Epidermal melanocyte (primary cell): ENCODE measurements around the gene LIME1.

Experiments
- DNase-seq: peaks from one replicate; pipeline ENCODE4 v3.0.0; 2011; ENCODE audit warnings: low spot score; ENCODE audit not compliant: insufficient read length

LIME1 gene

DNA sequence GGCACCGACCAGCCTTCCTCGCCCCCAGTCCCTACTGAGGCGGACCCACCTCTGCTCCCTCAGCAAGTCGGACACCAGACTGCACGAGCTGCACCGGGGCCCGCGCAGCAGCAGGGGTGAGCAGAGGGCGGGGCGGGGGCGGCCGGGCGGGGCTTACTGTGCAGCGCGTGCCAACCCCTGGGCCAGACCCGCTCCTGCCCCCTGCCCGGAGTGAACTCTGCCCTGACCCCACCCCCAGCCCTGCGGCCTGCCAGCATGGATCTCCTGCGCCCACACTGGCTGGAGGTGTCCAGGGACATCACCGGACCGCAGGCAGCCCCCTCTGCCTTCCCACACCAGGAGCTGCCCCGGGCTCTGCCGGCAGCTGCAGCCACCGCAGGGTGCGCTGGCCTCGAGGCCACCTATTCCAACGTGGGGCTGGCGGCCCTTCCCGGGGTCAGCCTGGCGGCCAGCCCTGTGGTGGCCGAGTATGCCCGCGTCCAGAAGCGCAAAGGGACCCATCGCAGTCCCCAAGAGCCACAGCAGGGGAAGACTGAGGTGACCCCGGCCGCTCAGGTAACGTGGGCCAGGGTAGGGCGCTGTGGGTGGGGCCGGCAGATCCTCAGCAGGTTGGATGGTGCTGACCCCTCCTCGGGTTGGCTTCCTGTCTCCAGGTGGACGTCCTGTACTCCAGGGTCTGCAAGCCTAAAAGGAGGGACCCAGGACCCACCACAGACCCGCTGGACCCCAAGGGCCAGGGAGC, 1.7 kb downstream of the LIME1 start:
- DNase-seq = no peak

DNA sequence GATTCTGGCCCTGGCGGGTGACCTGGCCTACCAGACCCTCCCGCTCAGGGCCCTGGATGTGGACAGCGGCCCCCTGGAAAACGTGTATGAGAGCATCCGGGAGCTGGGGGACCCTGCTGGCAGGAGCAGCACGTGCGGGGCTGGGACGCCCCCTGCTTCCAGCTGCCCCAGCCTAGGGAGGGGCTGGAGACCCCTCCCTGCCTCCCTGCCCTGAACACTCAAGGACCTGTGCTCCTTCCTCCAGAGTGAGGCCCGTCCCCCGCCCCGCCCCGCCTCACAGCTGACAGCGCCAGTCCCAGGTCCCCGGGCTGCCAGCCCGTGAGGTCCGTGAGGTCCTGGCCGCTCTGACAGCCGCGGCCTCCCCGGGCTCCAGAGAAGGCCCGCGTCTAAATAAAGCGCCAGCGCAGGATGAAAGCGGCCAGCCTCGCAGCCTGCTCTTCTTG, 2.2 kb downstream of the LIME1 start:
- no peak for DNase-seq

DNA sequence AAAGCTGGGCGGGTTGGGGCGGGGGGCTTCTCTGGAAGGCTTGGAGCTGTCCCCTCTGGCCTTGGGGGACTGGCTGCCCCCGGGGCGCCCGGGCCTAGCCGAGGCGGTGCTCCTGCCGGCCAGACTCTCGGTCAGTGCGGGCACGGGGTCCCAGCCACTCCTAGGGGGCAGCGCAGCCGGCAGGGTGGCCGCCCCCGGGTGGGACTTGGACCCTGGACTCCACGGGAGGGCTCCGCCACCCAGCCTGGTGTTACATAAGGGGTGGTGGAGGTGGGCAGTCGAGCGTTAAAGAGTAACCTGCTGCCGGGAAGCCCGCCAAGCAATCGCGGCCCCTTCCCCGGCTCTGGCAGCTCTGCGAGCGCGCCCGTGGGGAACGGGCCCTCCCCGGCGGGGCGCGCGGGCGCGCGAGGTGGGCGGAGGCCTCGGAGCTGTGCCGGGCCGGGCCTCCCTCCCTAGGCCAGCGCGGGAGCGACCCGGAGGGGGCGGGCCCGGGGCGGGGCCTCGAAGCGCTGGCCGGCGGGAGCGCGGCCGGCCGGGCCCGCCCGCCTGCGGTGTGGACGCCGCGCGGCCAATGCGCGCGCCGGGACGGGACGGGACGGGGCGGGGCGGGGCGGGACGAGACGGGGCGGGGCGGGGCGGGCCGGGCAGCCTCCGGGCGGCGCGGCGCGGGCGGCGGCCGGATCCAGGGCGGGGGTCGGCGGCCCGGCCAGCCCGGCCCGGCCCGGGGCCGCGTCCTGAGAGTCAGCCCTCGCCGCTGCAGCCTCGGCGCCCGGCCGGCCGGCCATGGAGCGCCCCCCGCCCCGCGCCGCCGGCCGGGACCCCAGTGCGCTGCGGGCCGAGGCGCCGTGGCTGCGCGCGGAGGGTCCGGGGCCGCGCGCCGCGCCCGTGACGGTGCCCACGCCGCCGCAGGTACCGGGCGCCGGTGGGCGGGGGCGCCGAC, 2.9 kb downstream of the LIME1 start, which contains the start of gene SLC2A4RG:
Gene SLC2A4RG (plus strand): TSS at position 647 of the 940 bp plus-strand sequence. CDS start 137 bp downstream, at position 784.
- DNase-seq = peak; percentile 98

DNA sequence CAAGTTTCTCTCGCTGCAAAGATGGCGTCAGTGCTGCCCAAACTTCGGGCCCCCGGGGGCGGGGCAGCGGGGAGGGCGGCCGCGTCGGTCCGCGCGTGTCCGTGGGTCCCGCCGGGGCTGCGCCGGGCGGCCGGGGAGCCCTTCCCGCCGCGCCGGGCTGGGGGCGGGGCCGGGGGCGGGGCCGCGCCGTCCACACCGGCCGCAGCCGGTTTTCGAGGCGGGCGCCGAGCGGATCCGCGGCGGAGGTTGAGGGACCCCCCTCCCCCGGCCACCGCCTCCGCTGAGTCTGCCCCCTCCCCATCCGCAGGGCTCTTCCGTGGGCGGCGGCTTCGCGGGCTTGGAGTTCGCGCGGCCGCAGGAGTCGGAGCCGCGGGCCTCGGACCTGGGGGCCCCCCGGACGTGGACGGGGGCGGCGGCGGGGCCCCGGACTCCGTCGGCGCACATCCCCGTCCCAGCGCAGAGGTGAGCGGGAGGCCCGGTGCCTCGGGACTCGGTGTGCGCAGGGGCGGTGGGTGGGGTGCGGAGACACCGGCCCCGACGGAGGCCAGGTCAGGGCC, 3.7 kb downstream of the LIME1 start:
- peak; percentile 64 for DNase-seq

DNA sequence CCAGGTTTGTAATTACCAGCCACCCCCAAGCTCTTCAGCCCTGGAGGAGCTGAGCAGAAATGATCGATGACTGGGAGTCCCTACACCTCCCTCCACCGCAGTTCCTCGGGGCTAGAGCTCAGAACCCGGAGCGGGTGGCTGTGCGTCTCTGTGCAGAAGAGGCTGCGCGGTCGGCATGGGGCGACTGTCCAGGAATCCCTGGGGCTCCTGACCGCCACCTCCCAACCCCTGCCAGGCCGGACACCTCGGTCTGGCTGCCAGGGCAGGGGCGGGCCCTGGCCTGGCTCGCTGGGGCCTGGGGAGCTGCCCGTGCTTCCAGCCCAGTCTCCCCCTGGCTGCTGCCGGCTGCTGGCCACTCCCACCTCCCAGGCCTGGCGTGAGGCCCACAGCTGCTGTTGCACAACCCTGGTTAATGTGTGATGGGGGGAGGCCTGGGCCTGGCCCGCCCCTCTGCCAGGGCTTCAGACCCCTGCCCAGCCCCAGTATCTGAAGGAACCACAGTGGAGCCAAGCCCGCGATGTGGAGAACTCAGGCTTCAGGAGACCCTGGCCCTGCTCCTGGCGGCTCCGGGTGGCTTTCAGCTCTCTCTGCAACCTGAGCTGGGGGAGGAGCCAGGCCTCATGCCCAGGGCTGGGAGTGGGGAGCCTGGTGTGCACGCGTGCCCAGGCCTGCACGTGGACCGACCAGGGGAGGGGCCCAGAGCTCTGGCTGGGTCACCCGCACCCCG, 4.3 kb downstream of the LIME1 start:
- peak; percentile 99 for DNase-seq

DNA sequence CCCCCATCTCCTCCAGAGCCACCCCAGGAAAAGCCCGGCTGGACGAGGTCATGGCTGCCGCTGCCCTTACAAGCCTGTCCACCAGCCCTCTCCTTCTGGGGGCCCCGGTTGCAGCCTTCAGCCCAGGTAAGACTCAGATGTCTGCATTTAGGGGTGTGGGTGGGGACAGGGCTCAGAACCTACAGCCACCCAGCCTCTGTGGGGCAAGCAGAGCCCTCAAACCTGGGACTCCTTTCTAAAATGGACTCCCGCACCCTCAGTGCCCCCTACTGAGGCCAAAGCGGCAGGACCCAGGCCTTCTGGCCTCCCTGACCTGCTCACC, 4.9 kb downstream of the LIME1 start:
- DNase-seq = no peak

DNA sequence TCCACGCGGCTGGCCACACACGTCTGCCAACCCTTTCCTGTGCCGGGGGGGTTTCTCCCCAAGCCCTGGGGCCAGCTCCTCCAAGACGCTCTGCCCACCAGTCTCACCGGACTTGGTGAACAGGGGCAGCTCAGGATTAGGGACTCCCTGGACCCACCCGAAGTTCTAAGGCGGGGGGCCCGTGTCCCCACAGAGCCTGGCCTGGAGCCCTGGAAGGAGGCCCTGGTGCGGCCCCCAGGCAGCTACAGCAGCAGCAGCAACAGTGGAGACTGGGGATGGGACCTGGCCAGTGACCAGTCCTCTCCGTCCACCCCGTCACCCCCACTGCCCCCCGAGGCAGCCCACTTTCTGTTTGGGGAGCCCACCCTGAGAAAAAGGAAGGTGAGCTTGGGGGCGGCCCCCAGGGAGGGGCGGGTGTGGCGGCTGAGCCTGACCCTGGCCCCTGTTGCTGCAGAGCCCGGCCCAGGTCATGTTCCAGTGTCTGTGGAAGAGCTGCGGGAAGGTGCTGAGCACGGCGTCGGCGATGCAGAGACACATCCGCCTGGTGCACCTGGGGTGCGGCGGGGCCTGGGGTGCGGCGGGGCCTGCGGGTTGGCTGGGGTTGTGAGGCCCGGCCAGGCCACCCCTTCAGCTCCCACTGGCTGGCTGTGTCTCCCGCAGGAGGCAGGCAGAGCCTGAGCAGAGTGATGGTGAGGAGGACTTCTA, 5.4 kb downstream of the LIME1 start:
- no peak for DNase-seq

DNA sequence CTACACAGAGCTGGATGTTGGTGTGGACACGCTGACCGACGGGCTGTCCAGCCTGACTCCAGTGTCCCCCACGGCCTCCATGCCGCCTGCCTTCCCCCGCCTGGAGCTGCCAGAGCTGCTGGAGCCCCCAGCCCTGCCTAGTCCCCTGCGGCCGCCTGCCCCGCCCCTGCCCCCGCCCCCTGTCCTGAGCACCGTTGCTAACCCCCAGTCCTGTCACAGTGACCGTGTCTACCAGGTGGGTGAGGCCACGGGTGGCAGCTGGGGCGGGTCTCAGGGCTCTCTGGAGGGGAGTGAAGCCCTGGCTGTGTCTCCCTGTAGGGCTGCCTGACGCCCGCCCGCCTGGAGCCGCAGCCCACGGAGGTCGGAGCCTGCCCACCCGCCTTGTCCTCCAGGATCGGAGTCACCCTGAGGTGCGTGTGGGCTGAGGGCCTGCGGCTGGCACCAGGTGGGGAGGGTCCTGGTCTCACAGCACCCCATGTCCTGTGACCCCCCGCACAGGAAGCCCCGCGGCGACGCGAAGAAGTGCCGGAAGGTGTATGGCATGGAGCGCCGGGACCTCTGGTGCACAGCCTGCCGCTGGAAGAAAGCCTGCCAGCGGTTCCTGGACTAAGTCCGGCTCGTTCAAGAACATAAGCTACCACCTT, 6.0 kb downstream of the LIME1 start:
- DNase-seq = no peak

DNA sequence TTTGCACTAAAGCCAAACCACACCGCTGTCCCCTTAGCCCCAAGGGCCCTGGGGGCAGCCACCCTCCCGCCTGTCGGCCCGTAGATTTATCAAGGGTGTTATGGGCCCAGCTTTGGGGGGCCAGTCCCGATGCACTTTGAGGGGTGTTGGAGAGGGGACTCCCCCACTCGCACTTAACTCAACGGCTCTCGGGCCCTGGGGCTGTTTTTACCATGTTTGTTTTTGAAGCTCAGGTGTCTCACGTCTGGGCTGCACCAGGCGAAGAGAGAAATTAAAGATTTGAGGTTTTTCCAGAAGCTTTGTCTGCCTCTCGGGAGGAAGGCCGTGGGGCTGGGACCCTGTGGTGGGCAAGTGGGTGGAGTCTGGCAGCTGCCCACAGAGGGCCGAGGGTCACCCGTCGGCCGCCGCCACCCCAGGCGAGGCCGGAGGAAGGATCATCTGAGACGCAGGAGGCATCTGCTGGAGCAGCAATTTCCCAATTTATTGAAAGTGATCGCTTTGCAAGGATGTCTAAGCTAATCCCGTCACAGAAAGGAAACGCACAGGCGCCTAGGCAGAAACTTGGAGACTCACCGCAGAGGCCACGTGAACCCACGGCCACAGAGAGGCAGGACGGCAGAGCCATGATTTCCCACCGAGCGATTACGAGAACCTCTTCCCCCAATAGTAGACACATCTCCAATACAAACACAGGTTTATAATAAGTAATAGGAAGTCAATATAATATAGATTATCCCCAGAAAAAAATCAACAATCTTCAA, 6.9 kb downstream of the LIME1 start:
- no peak for DNase-seq

DNA sequence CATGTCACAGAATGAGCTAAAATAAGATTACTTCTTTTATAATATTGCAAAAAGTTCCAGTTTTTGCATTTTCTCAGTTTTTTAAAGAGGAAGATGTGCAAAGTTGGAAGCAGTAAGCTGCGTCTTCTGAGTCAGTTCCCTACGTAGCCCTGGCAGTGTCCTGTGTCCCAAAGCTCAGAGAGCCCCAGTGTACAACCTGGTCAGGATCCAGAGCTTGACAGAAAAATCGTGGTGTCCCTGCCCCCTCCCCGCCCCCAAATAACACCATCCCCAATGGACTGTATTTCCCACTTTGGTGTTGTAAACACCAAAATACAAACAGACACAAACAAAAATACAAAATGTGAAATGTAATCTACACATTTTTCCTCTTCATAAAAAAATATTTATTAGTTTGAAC, 7.7 kb downstream of the LIME1 start:
- DNase-seq = no peak

DNA sequence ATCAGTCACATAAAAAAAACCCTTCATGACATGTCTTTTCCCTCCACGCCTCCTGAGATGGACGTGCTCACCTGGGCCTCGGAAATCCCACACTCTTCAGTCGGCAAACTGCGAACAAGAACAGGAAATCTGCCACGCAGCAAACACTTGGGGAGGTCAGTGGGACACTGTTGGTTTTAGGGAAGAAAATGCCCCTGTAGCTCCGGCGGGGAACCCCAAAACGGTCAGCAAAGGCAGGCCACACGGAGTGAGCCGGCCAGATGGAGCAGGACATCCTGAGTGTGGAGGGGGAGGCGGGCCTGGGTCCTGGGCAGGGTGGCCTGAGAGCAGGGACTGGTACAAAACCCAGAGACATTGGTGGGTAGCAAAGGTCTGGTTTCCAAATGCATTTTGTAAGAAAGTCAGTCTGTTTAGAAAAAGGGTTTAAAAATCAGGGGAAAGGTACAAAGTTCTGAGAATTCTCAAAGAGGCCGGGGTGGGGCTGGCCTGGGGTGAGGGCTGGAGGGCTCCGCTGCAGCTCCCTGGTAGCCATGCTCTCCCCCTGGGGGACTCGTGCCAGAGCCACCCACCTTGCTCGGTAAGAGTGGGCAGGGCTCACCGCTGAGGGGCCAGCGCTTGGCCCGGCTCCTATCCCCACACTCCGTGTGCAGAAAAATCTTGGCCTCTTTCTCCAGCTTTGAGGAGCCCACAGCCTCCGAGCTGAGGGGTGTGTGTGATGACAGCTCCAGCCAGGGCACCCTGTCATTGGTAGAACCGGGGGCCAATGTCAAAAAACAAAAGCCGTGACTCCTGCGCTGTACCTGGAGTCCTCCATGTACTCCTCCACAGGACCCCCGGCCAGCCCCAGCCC, 8.3 kb downstream of the LIME1 start:
- no peak for DNase-seq

DNA sequence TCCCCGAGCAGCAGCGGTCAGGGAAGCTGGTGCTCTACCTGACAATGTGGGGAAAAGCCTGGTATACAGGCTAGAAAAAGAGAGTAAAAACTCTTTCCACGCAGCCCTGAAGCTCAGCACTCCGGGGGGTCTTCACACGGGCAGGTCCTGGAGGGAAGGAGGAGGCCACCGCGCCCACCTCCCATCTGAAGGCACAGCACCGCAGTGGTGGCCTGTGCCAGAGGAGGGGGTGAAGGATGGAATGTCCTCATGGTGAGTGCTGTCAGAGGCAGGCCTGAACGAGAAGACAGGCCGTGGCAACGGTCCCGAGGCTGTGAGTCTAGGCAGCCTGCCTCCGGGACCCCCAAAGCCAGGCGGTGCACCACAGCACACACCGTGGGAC, 9.0 kb downstream of the LIME1 start:
- DNase-seq = no peak

DNA sequence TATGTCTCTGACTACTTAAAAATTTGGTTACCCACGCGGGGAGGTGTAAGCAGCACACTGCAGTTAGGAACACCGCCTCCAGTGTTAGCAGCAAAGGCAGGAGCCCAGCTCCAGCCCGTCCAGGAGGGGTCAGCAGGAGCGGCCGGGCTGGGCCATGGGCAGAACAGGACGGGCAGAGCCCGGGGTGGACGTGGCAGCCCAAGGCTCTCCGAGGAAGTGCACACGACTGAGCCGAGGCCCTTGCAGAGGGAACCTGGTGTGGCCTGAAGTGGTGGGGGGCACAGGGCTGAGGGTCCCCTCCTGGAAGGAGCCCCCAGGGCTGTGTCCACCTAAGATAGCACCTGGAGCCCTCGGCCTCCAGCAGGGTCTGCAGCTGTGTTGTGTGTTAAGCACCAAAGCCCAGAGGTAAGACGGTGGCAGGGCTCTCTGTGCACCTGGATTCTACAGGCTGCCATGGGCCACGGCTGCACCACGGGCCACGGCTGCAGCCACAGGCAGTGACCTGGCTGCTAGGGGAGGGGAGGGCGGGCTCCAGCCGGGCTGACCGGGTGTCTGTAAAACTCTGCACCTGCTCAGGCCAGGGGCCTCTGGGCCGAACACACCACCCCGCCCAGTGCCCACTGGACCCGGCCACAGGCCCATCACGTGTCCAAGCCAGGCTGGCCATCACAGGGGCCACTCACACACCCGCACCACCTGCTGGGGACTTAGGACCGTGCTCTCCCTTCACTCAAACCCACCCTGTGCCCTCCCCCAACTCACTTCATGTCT, 9.7 kb downstream of the LIME1 start:
- DNase-seq = no peak

DNA sequence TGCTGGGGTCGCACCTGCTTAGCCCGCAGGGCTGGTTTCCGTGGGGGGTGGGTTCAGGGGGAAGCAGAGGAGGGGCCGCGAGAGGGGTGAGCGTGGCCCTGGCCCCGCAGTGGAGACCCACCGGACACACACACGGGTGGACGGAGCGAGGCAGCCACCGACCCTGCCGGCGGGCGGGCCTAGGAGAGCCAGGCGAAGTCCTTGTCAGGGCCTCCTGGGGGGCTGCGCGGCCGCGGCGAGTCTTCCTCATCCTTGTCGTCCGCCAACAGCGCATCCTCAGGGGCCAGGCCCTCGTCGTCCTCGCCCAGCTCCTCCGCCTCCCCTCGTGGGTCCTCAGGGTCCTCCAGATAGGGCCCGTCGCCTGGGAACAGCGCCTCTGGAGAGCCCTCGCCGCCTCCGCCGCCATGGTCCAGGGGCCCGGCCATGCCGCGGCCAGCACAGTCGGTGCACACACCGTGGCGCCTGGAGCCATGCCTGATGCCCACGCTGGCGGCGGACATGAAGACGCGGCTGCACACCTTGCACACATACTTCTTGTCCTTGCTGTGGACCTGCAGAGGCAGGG, 10.4 kb downstream of the LIME1 start:
- DNase-seq = no peak

DNA sequence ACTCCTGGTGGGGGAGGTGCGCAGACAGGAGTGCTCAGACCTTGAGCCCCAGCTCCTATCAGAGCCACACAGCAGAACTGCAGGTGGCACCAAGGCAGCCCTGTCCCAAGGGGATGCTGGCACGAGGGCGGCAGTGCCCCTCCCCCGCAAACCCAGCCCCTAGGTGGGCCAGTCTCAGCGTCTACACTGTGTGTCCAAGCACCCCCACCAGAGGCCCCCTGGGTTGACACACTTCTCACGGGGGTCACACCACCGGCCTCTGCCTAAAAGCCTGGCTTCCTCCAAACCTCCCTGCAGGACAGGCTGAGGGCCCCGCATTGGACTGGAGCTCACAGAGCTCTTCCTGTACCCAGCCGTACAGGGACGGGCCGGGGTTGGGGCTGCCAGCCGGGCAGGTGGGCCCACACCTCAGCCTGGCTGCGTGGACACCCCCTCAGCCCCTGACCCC, 11.2 kb downstream of the LIME1 start:
- no peak for DNase-seq

DNA sequence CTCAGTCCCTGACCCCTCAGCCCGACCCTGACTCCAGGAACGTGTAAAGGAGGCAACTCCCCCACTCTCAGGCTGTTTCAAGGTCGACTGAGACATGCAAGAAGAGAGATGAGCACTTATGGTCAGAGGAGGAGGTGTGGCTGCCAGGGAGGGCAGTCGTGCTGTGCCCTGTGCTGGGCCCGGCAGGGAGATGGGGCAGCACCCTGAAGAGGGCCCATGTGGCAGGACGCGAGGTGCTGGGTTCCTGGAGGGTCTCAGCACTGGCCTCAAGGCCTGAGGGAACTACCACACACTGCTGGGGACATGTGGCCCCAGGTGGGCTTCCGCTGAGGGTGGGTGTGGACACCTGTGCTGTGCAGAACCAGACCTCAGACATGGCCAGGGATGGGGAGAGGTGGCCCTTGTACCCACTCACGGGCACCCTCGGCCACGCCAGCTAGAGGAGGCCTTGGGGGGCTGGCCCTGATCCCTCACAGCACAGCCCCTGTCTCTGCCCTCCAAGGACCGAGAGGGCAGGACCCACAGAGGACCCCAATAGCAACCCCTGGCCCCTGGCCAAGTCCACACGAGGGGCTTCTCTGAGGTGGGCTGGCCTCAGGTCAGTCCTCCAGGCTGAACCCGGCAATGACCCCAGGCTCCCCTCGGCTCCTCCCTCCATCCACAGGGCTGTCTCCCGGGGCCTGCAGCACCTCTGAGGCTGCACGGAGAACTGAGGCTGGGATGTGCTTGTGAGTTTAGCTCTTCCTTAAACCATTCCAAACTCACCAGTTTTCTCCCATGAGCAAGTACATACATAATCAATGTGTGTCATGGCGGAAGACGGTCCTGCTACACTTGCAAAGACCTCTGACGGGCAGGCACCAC, 11.8 kb downstream of the LIME1 start:
- DNase-seq = no peak

DNA sequence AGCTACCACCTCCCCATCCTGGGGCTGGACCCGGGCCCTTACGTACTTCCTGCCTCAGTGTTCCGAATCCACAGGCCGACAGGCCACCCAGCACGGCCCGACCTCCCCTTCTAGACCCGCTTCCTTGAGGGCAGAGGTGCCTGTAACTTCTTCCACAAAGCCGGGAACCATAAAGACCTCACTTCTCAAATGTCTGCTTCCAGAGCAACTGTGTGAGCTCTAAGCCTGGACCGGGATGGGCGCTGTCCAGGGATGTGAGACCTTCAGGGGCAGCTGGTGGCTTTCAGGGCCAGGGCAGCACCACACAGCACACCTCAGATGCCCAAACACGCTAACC, 12.4 kb downstream of the LIME1 start:
- DNase-seq = no peak
